Ishikawa (cell line): ENCODE data around the gene RASA1.

Experiments used
- CEBPB ChIP-seq: IDR thresholded peaks from 2 replicates; pipeline ENCODE4 v1.6.1; 2012
- CREB1 ChIP-seq: IDR thresholded peaks from 2 replicates; pipeline ENCODE4 v1.6.1; 2012; ENCODE audit warnings: low read depth
- EGR1 ChIP-seq: IDR thresholded peaks from 2 replicates; pipeline ENCODE4 v1.6.1; 2012
- EP300 ChIP-seq: IDR thresholded peaks from 2 replicates; pipeline ENCODE4 v1.6.1; 2012; ENCODE audit warnings: borderline replicate concordance
- FOXM1 ChIP-seq: IDR thresholded peaks from 2 replicates; pipeline ENCODE4 v1.6.1; 2012; ENCODE audit warnings: low read depth, borderline replicate concordance
- MAX ChIP-seq: IDR thresholded peaks from 2 replicates; pipeline ENCODE4 v1.6.1; 2012
- RAD21 ChIP-seq: IDR thresholded peaks from 2 replicates; pipeline ENCODE4 v1.6.1; 2012; ENCODE audit warnings: low read depth
- REST ChIP-seq: IDR thresholded peaks from 2 replicates; pipeline ENCODE4 v1.6.1; 2012; ENCODE audit warnings: low read depth, mild to moderate bottlenecking
- TAF1 ChIP-seq: IDR thresholded peaks from 2 replicates; pipeline ENCODE4 v1.6.1; 2012; ENCODE audit warnings: low read depth, mild to moderate bottlenecking
- TCF12 ChIP-seq: IDR thresholded peaks from 2 replicates; pipeline ENCODE4 v1.6.1; 2012; ENCODE audit warnings: low read depth
- TEAD4 ChIP-seq: IDR thresholded peaks from 2 replicates; pipeline ENCODE4 v1.6.1; 2012
- USF1 ChIP-seq: IDR thresholded peaks from 2 replicates; pipeline ENCODE4 v1.6.1; 2012
- YY1 ChIP-seq: IDR thresholded peaks from 2 replicates; pipeline ENCODE4 v1.6.1; 2012; ENCODE audit warnings: low read depth

DNA sequence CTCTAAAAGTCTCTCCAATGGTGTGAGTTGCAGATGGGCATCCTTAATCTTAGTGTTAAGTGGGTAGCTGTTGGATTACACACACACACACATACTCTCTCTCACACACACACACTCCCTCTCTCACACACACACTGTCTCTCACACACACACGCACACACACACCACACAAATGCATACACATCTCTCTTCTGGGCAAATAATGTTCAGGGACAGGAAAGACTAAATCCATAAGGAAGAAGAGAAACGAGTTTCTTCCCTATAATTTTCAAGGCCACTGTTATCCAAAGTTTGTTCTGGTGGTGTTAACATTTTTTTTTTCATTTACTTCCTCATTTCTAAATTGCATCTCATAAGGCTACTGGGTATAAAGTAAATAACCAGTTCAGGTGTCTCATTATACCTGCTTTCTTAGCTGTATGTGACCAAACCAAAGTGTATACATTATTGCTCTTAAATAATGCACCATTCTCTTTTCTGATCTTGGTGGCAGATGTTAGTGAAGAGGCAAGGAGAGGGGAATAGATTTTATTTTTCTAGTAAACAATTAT, 167.5 kb downstream of the RASA1 start:
- TF ChIP-seq CREB1 (no peak), TCF12 (no peak), YY1 (no peak), RAD21 (no peak), EGR1 (no peak), CEBPB (no peak), REST (no peak), MAX (no peak), TEAD4 (no peak), TAF1 (no peak), EP300 (no peak), FOXM1 (no peak), USF1 (no peak)
